HEK293 (cell line): ENCODE measurements around the gene TBX3.

ENCODE experiments used
- CTCF ChIP-seq: fragments of 450-650 bp; formaldehyde crosslinking; IDR thresholded peaks from 2 replicates; pipeline ENCODE4 v1.5.1; 2016; ENCODE audit warnings: missing biosample characterization, missing genetic modification characterization
- KLF1 ChIP-seq: fragments of 450-650 bp; formaldehyde crosslinking; IDR thresholded peaks from 2 replicates; pipeline ENCODE4 v1.5.1; 2016; ENCODE audit warnings: missing biosample characterization, missing genetic modification characterization
- REPIN1 ChIP-seq: fragments of 450-650 bp; formaldehyde crosslinking; IDR thresholded peaks from 2 replicates; pipeline ENCODE4 v1.5.1; 2017; ENCODE audit warnings: missing biosample characterization, missing genetic modification characterization, low read depth
- TSHZ1 ChIP-seq: fragments of 450-650 bp; formaldehyde crosslinking; IDR thresholded peaks from 2 replicates; pipeline ENCODE4 v1.5.1; 2016; ENCODE audit warnings: missing biosample characterization, missing genetic modification characterization, borderline replicate concordance
- ZNF133 ChIP-seq: fragments of 450-650 bp; formaldehyde crosslinking; IDR thresholded peaks from 2 replicates; pipeline ENCODE4 v1.5.1; 2016; ENCODE audit warnings: missing biosample characterization, missing genetic modification characterization
- ZNF341 ChIP-seq: fragments of 450-650 bp; formaldehyde crosslinking; IDR thresholded peaks from 2 replicates; pipeline ENCODE4; 2016; ENCODE audit warnings: low read depth, missing biosample characterization, missing genetic modification characterization
- ZNF350 ChIP-seq: fragments of 450-650 bp; formaldehyde crosslinking; IDR thresholded peaks from 2 replicates; pipeline ENCODE4 v1.5.0; 2017; ENCODE audit warnings: missing biosample characterization, mild to moderate bottlenecking, missing genetic modification characterization
- ZNF433 ChIP-seq: fragments of 450-650 bp; formaldehyde crosslinking; IDR thresholded peaks from 2 replicates; pipeline ENCODE4 v1.5.1; 2016; ENCODE audit warnings: missing biosample characterization, missing genetic modification characterization, low read depth
- ZNF560 ChIP-seq: fragments of 450-650 bp; formaldehyde crosslinking; IDR thresholded peaks from 2 replicates; pipeline ENCODE4 v1.5.1; 2017; ENCODE audit warnings: missing biosample characterization, missing genetic modification characterization, borderline replicate concordance
- ZSCAN30 ChIP-seq: fragments of 450-650 bp; IDR thresholded peaks from 2 replicates; pipeline ENCODE4 v1.5.1; 2018; ENCODE audit warnings: missing biosample characterization, mild to moderate bottlenecking, missing genetic modification characterization, moderate library complexity

- no peak for TF ChIP-seq TSHZ1 (tag by site-specific recombination)
- no peak for TF ChIP-seq KLF1 (tag by site-specific recombination)
- TF ChIP-seq CTCF = no peak
- no peak for TF ChIP-seq REPIN1 (tag by site-specific recombination)
- TF ChIP-seq ZNF341 (tag by site-specific recombination) = no peak
- TF ChIP-seq ZSCAN30 (tag by site-specific recombination) = no peak
- TF ChIP-seq ZNF560 (tag by site-specific recombination) = no peak
- TF ChIP-seq ZNF433 (tag by site-specific recombination) = no peak
- TF ChIP-seq ZNF133 (tag by site-specific recombination) = no peak
- TF ChIP-seq ZNF350 = no peak
Measured at GRCh38 chr12:114678718-114679117, 5.3 kb downstream of the TBX3 start.
